ENCODE data around the gene MAP3K8.

DNA sequence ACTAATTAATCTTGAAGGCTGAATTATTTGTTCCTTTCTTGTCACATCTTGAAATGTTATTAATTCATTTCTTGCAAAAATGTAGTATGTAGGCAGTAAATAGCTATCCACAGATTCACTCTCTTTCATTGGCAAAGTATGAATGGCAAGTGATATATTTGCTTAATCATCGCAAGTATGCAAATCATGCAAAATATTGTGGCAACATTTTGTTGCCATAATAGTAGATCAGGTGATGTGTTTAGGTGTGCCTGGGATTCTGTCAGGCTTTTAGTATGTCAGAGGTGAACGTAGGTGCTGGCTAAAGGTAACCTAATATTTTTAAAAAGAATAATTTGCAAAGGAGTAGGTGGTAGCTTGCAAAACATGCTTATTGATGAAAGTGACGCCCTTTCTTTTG lies 5.9 kb downstream of the MAP3K8 start:
- no peak for TF ChIP-seq POLR2A (IDR thresholded peaks at IDR 0.05)
- TF ChIP-seq, protein P1, sequence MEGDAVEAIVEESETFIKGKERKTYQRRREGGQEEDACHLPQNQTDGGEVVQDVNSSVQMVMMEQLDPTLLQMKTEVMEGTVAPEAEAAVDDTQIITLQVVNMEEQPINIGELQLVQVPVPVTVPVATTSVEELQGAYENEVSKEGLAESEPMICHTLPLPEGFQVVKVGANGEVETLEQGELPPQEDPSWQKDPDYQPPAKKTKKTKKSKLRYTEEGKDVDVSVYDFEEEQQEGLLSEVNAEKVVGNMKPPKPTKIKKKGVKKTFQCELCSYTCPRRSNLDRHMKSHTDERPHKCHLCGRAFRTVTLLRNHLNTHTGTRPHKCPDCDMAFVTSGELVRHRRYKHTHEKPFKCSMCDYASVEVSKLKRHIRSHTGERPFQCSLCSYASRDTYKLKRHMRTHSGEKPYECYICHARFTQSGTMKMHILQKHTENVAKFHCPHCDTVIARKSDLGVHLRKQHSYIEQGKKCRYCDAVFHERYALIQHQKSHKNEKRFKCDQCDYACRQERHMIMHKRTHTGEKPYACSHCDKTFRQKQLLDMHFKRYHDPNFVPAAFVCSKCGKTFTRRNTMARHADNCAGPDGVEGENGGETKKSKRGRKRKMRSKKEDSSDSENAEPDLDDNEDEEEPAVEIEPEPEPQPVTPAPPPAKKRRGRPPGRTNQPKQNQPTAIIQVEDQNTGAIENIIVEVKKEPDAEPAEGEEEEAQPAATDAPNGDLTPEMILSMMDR (IDR thresholded peaks at IDR 0.05), result no peak
